ENCODE data around the gene OLFM1.

DNA sequence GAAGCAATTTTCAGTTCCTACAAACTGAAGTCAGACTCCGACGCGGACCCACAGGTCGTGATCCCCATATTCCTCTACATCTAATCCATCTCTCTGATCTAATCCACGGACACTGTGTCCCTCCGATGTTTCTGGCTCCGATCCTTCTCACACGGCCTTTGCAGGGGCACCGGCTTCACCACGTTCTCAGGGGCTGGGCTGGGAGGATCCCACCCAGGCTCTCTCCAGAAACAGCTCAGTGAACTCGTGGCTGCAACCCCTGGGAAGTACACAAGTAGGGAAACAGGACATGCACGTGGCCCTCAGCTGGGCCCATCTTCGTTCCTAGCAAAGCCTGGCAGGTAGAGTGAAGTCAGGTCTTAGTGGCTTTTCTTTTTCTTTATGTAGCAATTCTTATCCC is 49.1 kb upstream of the OLFM1 start:
- TF ChIP-seq, protein P1, sequence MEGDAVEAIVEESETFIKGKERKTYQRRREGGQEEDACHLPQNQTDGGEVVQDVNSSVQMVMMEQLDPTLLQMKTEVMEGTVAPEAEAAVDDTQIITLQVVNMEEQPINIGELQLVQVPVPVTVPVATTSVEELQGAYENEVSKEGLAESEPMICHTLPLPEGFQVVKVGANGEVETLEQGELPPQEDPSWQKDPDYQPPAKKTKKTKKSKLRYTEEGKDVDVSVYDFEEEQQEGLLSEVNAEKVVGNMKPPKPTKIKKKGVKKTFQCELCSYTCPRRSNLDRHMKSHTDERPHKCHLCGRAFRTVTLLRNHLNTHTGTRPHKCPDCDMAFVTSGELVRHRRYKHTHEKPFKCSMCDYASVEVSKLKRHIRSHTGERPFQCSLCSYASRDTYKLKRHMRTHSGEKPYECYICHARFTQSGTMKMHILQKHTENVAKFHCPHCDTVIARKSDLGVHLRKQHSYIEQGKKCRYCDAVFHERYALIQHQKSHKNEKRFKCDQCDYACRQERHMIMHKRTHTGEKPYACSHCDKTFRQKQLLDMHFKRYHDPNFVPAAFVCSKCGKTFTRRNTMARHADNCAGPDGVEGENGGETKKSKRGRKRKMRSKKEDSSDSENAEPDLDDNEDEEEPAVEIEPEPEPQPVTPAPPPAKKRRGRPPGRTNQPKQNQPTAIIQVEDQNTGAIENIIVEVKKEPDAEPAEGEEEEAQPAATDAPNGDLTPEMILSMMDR (IDR thresholded peaks at IDR 0.05) = no peak
- no peak for TF ChIP-seq EP300 (IDR thresholded peaks at IDR 0.05)

All from esophagus muscularis mucosa (tissue), 3 donors.